Lower leg skin (tissue), 4 donors: ENCODE measurements around the gene ENOX1. TPM values are rescaled to one million over a fixed set of nuclear protein-coding genes. Genes with fewer than 3 reads are reported as not detected.

ENCODE experiments used
- DNase-seq, 2 donors: peaks; one replicate each; pipeline ENCODE4 v3.0.0-alpha.2; 2019; ENCODE audit warnings: low spot score in 2 of 2
- H3K4me3 ChIP-seq: fragments of 200-600 bp; sonication (generic); 2 replicates; pipeline ENCODE4 v1.5.1; 2017; ENCODE audit warnings: mild to moderate bottlenecking, low read depth; ENCODE audit not compliant: poor library complexity, severe bottlenecking
- POLR2A ChIP-seq, 2 donors: fragments of 450-650 bp; IDR thresholded peaks; one replicate each; pipeline ENCODE4 v1.6.1; 2016 to 2017; ENCODE audit warnings: antibody characterized with exemption in 2 of 2, mild to moderate bottlenecking in 1 of 2, moderate library complexity in 1 of 2
- WGBS, 2 donors: methylation state at CpG; one replicate each; pipeline ENCODE4 v1.1.5; 2018; 5-methylcytosine and 5-hydroxymethylcytosine counted together
- intact Hi-C: fragments of 100-400 bp; cut with DNase I; formaldehyde crosslinking; loops from one replicate; pipeline ENCODE4 v1.15.0; 2023; ENCODE audit warnings: low total_unique reads
- total RNA-seq, 4 donors: library from RNA; depleted of rRNA; stranded (reverse); fragments of >200 nt; gene quantifications; one replicate each; pipeline ENCODE4 v1.1.0, GENCODE V29; 2016
- TF ChIP-seq, protein P1 (sequence below), 3 donors: fragments of 450-650 bp; IDR thresholded peaks; one replicate each; pipeline ENCODE4 v1.5.1; 2016; ENCODE audit warnings: antibody characterized with exemption in 3 of 3, mild to moderate bottlenecking in 3 of 3, moderate library complexity in 2 of 3

Gene ENOX1
- total RNA-seq, 4 donors from 2014 or later = 0.11 to 0.52 (median 0.30) TPM

DNA sequence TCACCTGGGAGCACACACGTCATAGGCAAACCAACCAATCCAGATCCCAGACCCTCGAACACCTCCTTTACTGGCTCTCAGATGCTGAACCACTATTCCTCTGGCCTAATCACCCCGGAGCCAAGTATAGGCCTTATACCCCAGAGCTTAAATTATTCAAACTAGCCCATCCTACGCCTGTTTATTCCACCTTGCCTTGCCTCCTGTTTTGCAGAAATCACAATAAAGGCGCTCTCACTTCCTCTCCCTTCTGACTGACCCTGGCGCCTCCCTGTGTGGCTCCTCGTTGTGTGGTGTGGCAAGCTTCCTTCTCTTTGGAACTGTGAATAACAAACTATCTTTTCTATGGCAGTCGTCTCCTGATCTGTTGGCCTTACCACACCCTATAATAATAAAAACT is 354.9 kb downstream of the ENOX1 start:
- TF ChIP-seq, protein P1, sequence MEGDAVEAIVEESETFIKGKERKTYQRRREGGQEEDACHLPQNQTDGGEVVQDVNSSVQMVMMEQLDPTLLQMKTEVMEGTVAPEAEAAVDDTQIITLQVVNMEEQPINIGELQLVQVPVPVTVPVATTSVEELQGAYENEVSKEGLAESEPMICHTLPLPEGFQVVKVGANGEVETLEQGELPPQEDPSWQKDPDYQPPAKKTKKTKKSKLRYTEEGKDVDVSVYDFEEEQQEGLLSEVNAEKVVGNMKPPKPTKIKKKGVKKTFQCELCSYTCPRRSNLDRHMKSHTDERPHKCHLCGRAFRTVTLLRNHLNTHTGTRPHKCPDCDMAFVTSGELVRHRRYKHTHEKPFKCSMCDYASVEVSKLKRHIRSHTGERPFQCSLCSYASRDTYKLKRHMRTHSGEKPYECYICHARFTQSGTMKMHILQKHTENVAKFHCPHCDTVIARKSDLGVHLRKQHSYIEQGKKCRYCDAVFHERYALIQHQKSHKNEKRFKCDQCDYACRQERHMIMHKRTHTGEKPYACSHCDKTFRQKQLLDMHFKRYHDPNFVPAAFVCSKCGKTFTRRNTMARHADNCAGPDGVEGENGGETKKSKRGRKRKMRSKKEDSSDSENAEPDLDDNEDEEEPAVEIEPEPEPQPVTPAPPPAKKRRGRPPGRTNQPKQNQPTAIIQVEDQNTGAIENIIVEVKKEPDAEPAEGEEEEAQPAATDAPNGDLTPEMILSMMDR (IDR thresholded peaks at IDR 0.05) = no peak
- no peak for TF ChIP-seq POLR2A (IDR thresholded peaks at IDR 0.05)
- intact Hi-C loops = no loop called here
- H3K4me3 ChIP-seq = no peak overlapping the region
- 82 to 87% methylated on average over 8 of the region's 8 CpGs for WGBS, 2 donors
- DNase-seq = no peak

DNA sequence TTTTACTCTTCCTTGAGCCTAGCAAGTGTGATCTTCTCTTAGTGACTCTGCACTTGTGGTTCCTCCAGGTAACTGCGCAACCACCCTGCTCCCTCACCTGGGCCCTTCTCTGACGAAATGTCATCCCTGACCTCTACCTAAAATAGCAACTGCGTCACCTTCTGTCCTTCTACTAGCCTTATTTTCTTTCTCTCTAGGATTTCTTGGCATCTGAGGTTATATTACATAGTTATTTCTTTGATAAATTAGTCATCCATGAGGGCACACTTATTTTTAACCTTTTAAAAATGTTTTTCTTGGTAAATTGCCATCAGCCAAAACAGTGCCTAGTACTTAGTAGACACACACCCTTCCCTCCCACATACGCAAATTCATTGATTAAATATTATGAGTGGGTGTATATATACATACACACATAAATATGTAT is 355.5 kb downstream of the ENOX1 start:
- 74 to 78% methylated on average over 4 of the region's 4 CpGs for WGBS, 2 donors
- intact Hi-C loops = no loop called here
- no peak overlapping the region for H3K4me3 ChIP-seq
- no peak for DNase-seq
- TF ChIP-seq, protein P1 (IDR thresholded peaks at IDR 0.05) = no peak
- no peak for TF ChIP-seq POLR2A (IDR thresholded peaks at IDR 0.05)

- no peak for TF ChIP-seq POLR2A (IDR thresholded peaks at IDR 0.05)
- TF ChIP-seq, protein P1 (IDR thresholded peaks at IDR 0.05) = no peak
- no peak overlapping the region for H3K4me3 ChIP-seq
- DNase-seq = no peak
- 75 to 81% methylated on average over 8 of the region's 8 CpGs for WGBS, 2 donors
- intact Hi-C loops = no loop called here
These were observed 358.1 kb downstream of the ENOX1 start for GRCh38 chr13:43428545-43429296.

DNA sequence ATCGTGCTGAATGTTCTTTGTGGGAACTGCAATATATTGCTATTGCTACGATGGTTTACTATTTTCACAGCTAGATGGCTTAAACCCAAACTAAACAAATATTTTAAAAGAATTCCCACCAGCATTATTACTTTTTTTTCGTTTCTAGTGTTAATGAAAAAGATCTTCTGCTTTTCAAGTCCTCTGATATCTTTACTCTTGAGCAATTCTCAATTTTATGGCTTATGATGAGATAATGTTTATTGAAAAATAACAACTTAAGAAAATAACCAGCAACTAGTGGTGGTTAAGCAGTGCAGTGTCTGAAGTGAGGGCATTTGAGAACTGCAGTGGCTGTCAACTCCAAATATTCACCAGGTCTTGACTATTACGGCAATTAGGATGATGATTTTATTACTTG is 360.4 kb downstream of the ENOX1 start:
- no peak overlapping the region for H3K4me3 ChIP-seq
- WGBS, 2 donors = 77 to 82% methylated on average over 4 of the region's 4 CpGs
- intact Hi-C loops = no loop called here
- TF ChIP-seq POLR2A (IDR thresholded peaks at IDR 0.05) = no peak
- DNase-seq = no peak

- no peak overlapping the region for H3K4me3 ChIP-seq
- DNase-seq = no peak
- intact Hi-C loops = no loop called here
- 88 to 95% methylated on average over 1 of the region's 1 CpG for WGBS, 2 donors
- TF ChIP-seq POLR2A (IDR thresholded peaks at IDR 0.05) = no peak
- TF ChIP-seq, protein P1 (IDR thresholded peaks at IDR 0.05) = no peak
These were observed 361.5 kb downstream of the ENOX1 start for GRCh38 chr13:43425234-43425633.

GRCh38 chr13:43424412-43424811 is 362.4 kb downstream of the ENOX1 start:
- TF ChIP-seq, protein P1 (IDR thresholded peaks at IDR 0.05) = no peak
- no peak for TF ChIP-seq POLR2A (IDR thresholded peaks at IDR 0.05)
- intact Hi-C loops = no loop called here
- no peak overlapping the region for H3K4me3 ChIP-seq
- no peak for DNase-seq
- WGBS, 2 donors = 93 to 94% methylated on average over 3 of the region's 3 CpGs
